SK-N-SH treated with all-trans-retinoic acid at 6 μM for 48 hours (cell line): ENCODE results near the gene ECM1.

ENCODE experiments used
- ATAC-seq: fragments of 200-7000 bp; cut with Tn5 transposase; 3 replicates; pipeline ENCODE4 v1.9.1; 2020; ENCODE audit warnings: mild to moderate bottlenecking, moderate library complexity
- ARNTL ChIP-seq: fragments of 450-650 bp; formaldehyde crosslinking; IDR thresholded peaks from 2 replicates; pipeline ENCODE4 v1.5.0; 2020; ENCODE audit warnings: low read depth, mild to moderate bottlenecking, moderate library complexity, borderline replicate concordance
- BACH2 ChIP-seq: fragments of 250-450 bp; sonication (Bioruptor Pico); IDR thresholded peaks from 2 replicates; pipeline ENCODE4 v1.9.0; 2021; ENCODE audit warnings: mild to moderate bottlenecking, borderline replicate concordance
- CSDC2 ChIP-seq: fragments of 250-450 bp; sonication (Bioruptor Pico); IDR thresholded peaks from 2 replicates; pipeline ENCODE4 v1.5.0; 2020; ENCODE audit warnings: mild to moderate bottlenecking, moderate library complexity
- CSRNP3 ChIP-seq: fragments of 250-450 bp; sonication (Bioruptor Pico); IDR thresholded peaks from 2 replicates; pipeline ENCODE4 v1.5.1; 2021; ENCODE audit warnings: mild to moderate bottlenecking, moderate library complexity
- ESRRG ChIP-seq: fragments of 250-450 bp; sonication (Bioruptor Pico); IDR thresholded peaks from 2 replicates; pipeline ENCODE4 v1.6.1; 2021; ENCODE audit warnings: mild to moderate bottlenecking
- GLIS3 ChIP-seq: fragments of 250-450 bp; sonication (Bioruptor Pico); IDR thresholded peaks from 2 replicates; pipeline ENCODE4 v1.5.0; 2020; ENCODE audit warnings: mild to moderate bottlenecking, moderate library complexity
- ISL1 ChIP-seq: fragments of 250-450 bp; sonication (Bioruptor Pico); IDR thresholded peaks from 2 replicates; pipeline ENCODE4 v2.1.2; 2022; ENCODE audit warnings: mild to moderate bottlenecking, moderate library complexity
- OSR1 ChIP-seq: fragments of 250-450 bp; sonication (Bioruptor Pico); IDR thresholded peaks from 2 replicates; pipeline ENCODE4 v1.8.0; 2022; ENCODE audit warnings: moderate library complexity, mild to moderate bottlenecking, inconsistent platforms
- PATZ1 ChIP-seq: fragments of 250-450 bp; sonication (Bioruptor Pico); IDR thresholded peaks from 2 replicates; pipeline ENCODE4 v1.8.0; 2020; ENCODE audit warnings: mild to moderate bottlenecking, moderate library complexity, borderline replicate concordance
- POU6F1 ChIP-seq: fragments of 250-450 bp; sonication (Bioruptor Pico); IDR thresholded peaks from 2 replicates; pipeline ENCODE4 v1.8.0; 2021; ENCODE audit warnings: low read depth, mild to moderate bottlenecking, moderate library complexity, borderline replicate concordance
- PPARA ChIP-seq: fragments of 250-450 bp; sonication (Bioruptor Pico); IDR thresholded peaks from 2 replicates; pipeline ENCODE4 v1.5.0; 2020; ENCODE audit warnings: mild to moderate bottlenecking, borderline replicate concordance
- SNAI2 ChIP-seq: fragments of 250-450 bp; sonication (Bioruptor Pico); IDR thresholded peaks from 2 replicates; pipeline ENCODE4 v1.5.0; 2020; ENCODE audit warnings: mild to moderate bottlenecking, moderate library complexity
- TOX ChIP-seq: fragments of 250-450 bp; sonication (Bioruptor Pico); IDR thresholded peaks from 2 replicates; pipeline ENCODE4 v1.8.0; 2021; ENCODE audit warnings: mild to moderate bottlenecking, moderate library complexity, borderline replicate concordance
- TSHZ2 ChIP-seq: fragments of 250-450 bp; sonication (Bioruptor Pico); IDR thresholded peaks from 2 replicates; pipeline ENCODE4 v1.5.0; 2020; ENCODE audit warnings: mild to moderate bottlenecking, moderate library complexity
- ZC3H10 ChIP-seq: fragments of 250-450 bp; sonication (Bioruptor Pico); IDR thresholded peaks from 2 replicates; pipeline ENCODE4 v1.5.1; 2021; ENCODE audit warnings: mild to moderate bottlenecking, moderate library complexity
- ZFP3 ChIP-seq: fragments of 250-450 bp; sonication (Bioruptor Pico); IDR thresholded peaks from 2 replicates; pipeline ENCODE4 v1.5.0; 2020; ENCODE audit warnings: mild to moderate bottlenecking, moderate library complexity
- ZFP30 ChIP-seq: fragments of 450-650 bp; formaldehyde crosslinking; IDR thresholded peaks from 2 replicates; pipeline ENCODE4 v1.5.0; 2022; ENCODE audit warnings: mild to moderate bottlenecking, moderate library complexity
- ZNF8 ChIP-seq: fragments of 450-650 bp; formaldehyde crosslinking; IDR thresholded peaks from 2 replicates; pipeline ENCODE4 v1.5.0; 2020; ENCODE audit warnings: mild to moderate bottlenecking, moderate library complexity

Gene ECM1

GRCh38 chr1:150474869-150475268 lies 33.0 kb upstream of the ECM1 start:
- no peak for ATAC-seq
- TF ChIP-seq ZFP3 = no peak
- TF ChIP-seq ESRRG (CRISPR knock-in tag) = no peak
- no peak for TF ChIP-seq ZNF8 (CRISPR knock-in tag)
- TF ChIP-seq SNAI2 (CRISPR knock-in tag) = no peak
- no peak for TF ChIP-seq PATZ1 (CRISPR knock-in tag)
- TF ChIP-seq ZFP30 = no peak
- TF ChIP-seq BACH2 = no peak
- no peak for TF ChIP-seq ARNTL (CRISPR knock-in tag)
- TF ChIP-seq GLIS3 (CRISPR knock-in tag) = no peak
- no peak for TF ChIP-seq OSR1 (CRISPR knock-in tag)
- no peak for TF ChIP-seq CSDC2 (CRISPR knock-in tag)
- TF ChIP-seq PPARA (CRISPR knock-in tag) = no peak
- TF ChIP-seq ZC3H10 (CRISPR knock-in tag) = no peak
- no peak for TF ChIP-seq POU6F1 (CRISPR knock-in tag)
- no peak for TF ChIP-seq CSRNP3 (CRISPR knock-in tag)

GRCh38 chr1:150476754-150477153 lies 31.2 kb upstream of the ECM1 start:
- TF ChIP-seq SNAI2 (CRISPR knock-in tag) (no peak), GLIS3 (CRISPR knock-in tag) (no peak), TOX (CRISPR knock-in tag) (no peak), ISL1 (no peak), PATZ1 (CRISPR knock-in tag) (no peak), ZNF8 (CRISPR knock-in tag) (no peak), CSDC2 (CRISPR knock-in tag) (no peak), TSHZ2 (CRISPR knock-in tag) (no peak), BACH2 (no peak), PPARA (CRISPR knock-in tag) (no peak), ARNTL (CRISPR knock-in tag) (no peak), CSRNP3 (CRISPR knock-in tag) (no peak), POU6F1 (CRISPR knock-in tag) (no peak)
- TF ChIP-seq, all 23 proteins: peak for 0
- ATAC-seq = no peak
